ENCODE results near the gene RMDN2. TPM values are rescaled to one million over a fixed set of nuclear protein-coding genes. Genes with fewer than 3 reads are reported as not detected.

RMDN2 gene
- total RNA-seq, 1 donor, result 11.9 TPM

DNA sequence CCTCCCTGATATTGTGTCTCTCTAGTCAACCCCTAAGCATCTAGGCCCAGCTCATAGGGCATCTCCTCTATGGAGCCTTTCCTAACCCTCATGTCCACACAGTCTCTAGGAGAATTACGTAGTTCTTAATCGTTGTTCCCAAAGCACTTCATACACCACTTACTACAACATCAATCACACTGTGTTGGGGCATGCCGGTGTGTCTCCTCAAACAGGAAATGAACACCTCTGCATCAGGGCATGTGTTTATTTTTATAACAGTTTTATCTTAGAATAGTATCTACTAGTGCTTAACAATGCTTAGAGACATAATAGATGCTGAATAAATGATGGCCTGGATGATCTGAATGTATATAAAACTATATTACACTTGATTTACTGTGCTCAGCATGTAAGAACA, 131.1 kb downstream of the RMDN2 start:
- H3K4me1 ChIP-seq (ENCODE audit: insufficient read depth, low read length), result no peaks in the 10 kb centered on the region
- no peaks in the 10 kb centered on the region for H3K36me3 ChIP-seq (ENCODE audit: insufficient read depth, low read length)
- no peak for DNase-seq (ENCODE audit: insufficient read length, low spot score, missing footprints)
- peaks cover 11% of the 10 kb centered on the region for H3K27me3 ChIP-seq (ENCODE audit: insufficient read depth, low read length)
- no peaks in the 10 kb centered on the region for H4K20me1 ChIP-seq (ENCODE audit: insufficient read depth, low read length)
- no peaks in the 10 kb centered on the region for H3K9me3 ChIP-seq (ENCODE audit: low read depth, low read length)
- TF ChIP-seq CTCF (IDR thresholded peaks at IDR 0.05; ENCODE audit: extremely low read depth, low read depth, low read length), result no peak
- H3K4me2 ChIP-seq (ENCODE audit: insufficient read depth, low read length), result no peak overlapping the region
- H3K4me3 ChIP-seq (ENCODE audit: insufficient read depth, low read length), result no peak overlapping the region
- H3K27ac ChIP-seq (ENCODE audit: low read depth, low read length), result no peak overlapping the region
- H3K79me2 ChIP-seq (ENCODE audit: insufficient read depth, low read length), result no peaks in the 10 kb centered on the region
- no peak overlapping the region for H2AFZ ChIP-seq (ENCODE audit: low read length)

GRCh38 chr2:38057651-38058410, 132.7 kb downstream of the RMDN2 start:
- H3K4me2 ChIP-seq (ENCODE audit: insufficient read depth, low read length), result no peak overlapping the region
- no peaks in the 10 kb centered on the region for H3K9me3 ChIP-seq (ENCODE audit: low read depth, low read length)
- TF ChIP-seq CTCF (IDR thresholded peaks at IDR 0.05; ENCODE audit: extremely low read depth, low read depth, low read length), result no peak
- H3K36me3 ChIP-seq (ENCODE audit: insufficient read depth, low read length), result no peaks in the 10 kb centered on the region
- DNase-seq (ENCODE audit: insufficient read length, low spot score, missing footprints), result peak; percentile 27
- no peak overlapping the region for H3K27ac ChIP-seq (ENCODE audit: low read depth, low read length)
- no peaks in the 10 kb centered on the region for H3K4me1 ChIP-seq (ENCODE audit: insufficient read depth, low read length)
- no peak overlapping the region for H2AFZ ChIP-seq (ENCODE audit: low read length)
- H4K20me1 ChIP-seq (ENCODE audit: insufficient read depth, low read length), result no peaks in the 10 kb centered on the region
- H3K79me2 ChIP-seq (ENCODE audit: insufficient read depth, low read length), result no peaks in the 10 kb centered on the region
- peaks cover 2% of the 10 kb centered on the region for H3K27me3 ChIP-seq (ENCODE audit: insufficient read depth, low read length)
- no peak overlapping the region for H3K4me3 ChIP-seq (ENCODE audit: insufficient read depth, low read length)

DNA sequence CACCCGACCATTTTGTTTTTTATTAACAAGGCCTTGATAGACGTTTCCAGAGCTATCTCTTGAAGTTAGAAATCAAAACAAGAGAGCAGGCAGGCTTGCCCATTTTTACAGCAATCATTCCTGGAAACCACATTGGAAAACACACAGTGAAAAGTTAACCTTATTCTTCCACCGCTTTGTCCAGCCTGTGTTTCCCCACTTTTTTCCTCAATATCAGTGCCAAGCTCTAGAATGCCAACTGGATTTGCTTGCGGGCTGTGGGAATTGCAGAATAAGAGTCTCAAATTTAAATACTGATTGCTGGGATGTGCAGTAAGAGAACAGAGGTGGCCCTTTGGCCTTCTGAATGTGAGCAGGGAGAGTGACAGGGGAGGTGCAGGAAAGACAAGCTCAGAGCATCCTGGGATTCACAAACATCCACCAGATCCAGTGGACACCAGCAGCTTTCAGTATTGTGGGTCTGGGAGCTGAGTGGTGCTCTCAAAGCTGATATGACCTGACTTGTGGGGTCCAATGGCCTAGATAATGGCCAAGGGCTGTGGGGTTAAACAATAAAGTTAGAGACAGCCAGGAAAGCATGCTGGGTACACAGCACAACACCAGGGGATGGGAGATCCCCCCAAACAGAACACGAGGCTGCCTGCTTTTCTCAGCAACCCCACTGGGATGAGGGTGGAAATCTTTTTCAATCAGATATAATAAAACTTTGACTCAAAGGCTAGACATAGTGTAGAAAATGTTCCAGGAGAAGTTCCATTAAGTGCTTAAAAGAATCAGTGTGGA, 135.3 kb downstream of the RMDN2 start:
- DNase-seq (ENCODE audit: insufficient read length, low spot score, missing footprints), result no peak
- Histone ChIP-seq H3K27me3 (ENCODE audit: insufficient read depth, low read length) (no peaks in the 10 kb centered on the region), H3K4me1 (ENCODE audit: insufficient read depth, low read length) (peaks cover 3% of the 10 kb centered on the region), H3K4me3 (ENCODE audit: insufficient read depth, low read length) (no peak overlapping the region), H3K4me2 (ENCODE audit: insufficient read depth, low read length) (no peak overlapping the region), H3K36me3 (ENCODE audit: insufficient read depth, low read length) (peaks cover 17% of the 10 kb centered on the region), H3K27ac (ENCODE audit: low read depth, low read length) (no peak overlapping the region), H4K20me1 (ENCODE audit: insufficient read depth, low read length) (no peaks in the 10 kb centered on the region), H2AFZ (ENCODE audit: low read length) (peak overlapping the region; percentile 2), H3K9me3 (ENCODE audit: low read depth, low read length) (no peaks in the 10 kb centered on the region), H3K79me2 (ENCODE audit: insufficient read depth, low read length) (no peaks in the 10 kb centered on the region)
- TF ChIP-seq CTCF (IDR thresholded peaks at IDR 0.05; ENCODE audit: extremely low read depth, low read depth, low read length), result no peak
